ENCODE data around the gene FAM210A.

DNA sequence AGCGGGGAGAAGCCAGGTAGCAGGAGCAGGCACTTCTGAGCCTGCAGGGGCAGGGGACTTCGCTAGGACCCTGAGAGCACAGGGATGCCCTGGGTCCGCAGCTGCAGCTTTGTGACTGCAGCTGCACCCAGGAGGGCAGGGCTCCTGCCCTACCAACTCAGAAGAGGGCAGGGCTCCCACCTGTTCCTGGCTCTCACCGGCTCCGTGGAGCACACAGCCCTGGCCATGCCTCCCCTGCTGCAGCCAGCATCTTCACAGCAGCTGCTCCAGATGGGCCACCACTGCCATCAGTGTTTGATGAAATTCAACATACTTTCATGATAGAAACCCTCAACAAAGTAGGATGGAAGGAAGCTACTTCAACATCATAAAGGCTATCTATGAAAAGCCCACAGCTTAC, 92.7 kb downstream of the FAM210A start:
- TF ChIP-seq EZH2 (IDR thresholded peaks at IDR 0.05; ENCODE audit: borderline replicate concordance, low read length) = no peak
- TF ChIP-seq, protein P1, sequence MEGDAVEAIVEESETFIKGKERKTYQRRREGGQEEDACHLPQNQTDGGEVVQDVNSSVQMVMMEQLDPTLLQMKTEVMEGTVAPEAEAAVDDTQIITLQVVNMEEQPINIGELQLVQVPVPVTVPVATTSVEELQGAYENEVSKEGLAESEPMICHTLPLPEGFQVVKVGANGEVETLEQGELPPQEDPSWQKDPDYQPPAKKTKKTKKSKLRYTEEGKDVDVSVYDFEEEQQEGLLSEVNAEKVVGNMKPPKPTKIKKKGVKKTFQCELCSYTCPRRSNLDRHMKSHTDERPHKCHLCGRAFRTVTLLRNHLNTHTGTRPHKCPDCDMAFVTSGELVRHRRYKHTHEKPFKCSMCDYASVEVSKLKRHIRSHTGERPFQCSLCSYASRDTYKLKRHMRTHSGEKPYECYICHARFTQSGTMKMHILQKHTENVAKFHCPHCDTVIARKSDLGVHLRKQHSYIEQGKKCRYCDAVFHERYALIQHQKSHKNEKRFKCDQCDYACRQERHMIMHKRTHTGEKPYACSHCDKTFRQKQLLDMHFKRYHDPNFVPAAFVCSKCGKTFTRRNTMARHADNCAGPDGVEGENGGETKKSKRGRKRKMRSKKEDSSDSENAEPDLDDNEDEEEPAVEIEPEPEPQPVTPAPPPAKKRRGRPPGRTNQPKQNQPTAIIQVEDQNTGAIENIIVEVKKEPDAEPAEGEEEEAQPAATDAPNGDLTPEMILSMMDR (IDR thresholded peaks at IDR 0.05; ENCODE audit: low read length) = no peak

Measured in OCI-LY1 (cell line).